Endothelial cell of umbilical vein (primary cell): ENCODE results near the gene GRM8.

Experiments
- CTCF ChIP-seq, 2 donors: IDR thresholded peaks; 1 replicate in 1 of 2; 2 replicates in 1 of 2; pipeline ENCODE4 v1.5.1; 2011; ENCODE audit warnings: low read length in 2 of 2, mild to moderate bottlenecking in 2 of 2, moderate library complexity in 2 of 2, control low read depth in 1 of 2, inconsistent platforms in 1 of 2, low read depth in 1 of 2; ENCODE audit not compliant: insufficient read depth in 1 of 2; ENCODE audit errors: extremely low read depth in 1 of 2
- EZH2 ChIP-seq: IDR thresholded peaks from 2 replicates; pipeline ENCODE4 v1.6.1; 2012; ENCODE audit warnings: borderline replicate concordance, low read depth, mild to moderate bottlenecking, moderate library complexity, low read length, inconsistent platforms; ENCODE audit not compliant: severe bottlenecking
- MAX ChIP-seq: IDR thresholded peaks from 2 replicates; pipeline ENCODE4 v1.6.1; 2011; ENCODE audit not compliant: insufficient read depth, insufficient read length
- POLR2A ChIP-seq: IDR thresholded peaks from 2 replicates; pipeline ENCODE4 v1.6.1; 2012; ENCODE audit warnings: low read depth, mild to moderate bottlenecking, control low read depth, low read length
- POLR2AphosphoS5 ChIP-seq: IDR thresholded peaks from 2 replicates; pipeline ENCODE4 v1.6.1; 2012; ENCODE audit warnings: low read depth, mild to moderate bottlenecking, control low read depth, low read length, moderate library complexity; ENCODE audit not compliant: insufficient read depth

- TF ChIP-seq POLR2A (no peak), CTCF (IDR thresholded peaks at IDR 0.05; ENCODE audit: extremely low read depth in 1 of 2, insufficient read depth in 1 of 2, low read depth in 1 of 2, low read length in 2 of 2) (no peak), POLR2AphosphoS5 (no peak), MAX (no peak), EZH2 (no peak)
These were observed 66.1 kb downstream of the GRM8 start for GRCh38 chr7:127186686-127187085.
